Activated CD8-positive, alpha-beta T cell treated with anti-CD3 and anti-CD28 coated beads for 36 hours (primary cell): ENCODE measurements around the gene BASP1. TPM values are rescaled to one million over a fixed set of nuclear protein-coding genes. Genes with fewer than 3 reads are reported as not detected.

Experiments used
- ATAC-seq: fragments of 200-7000 bp; cut with Tn5 transposase; one replicate; pipeline ENCODE4 v1.10.0; 2021; ENCODE audit warnings: mild to moderate bottlenecking, moderate library complexity
- CTCF ChIA-PET: fragments of 350-600 bp; sonication (Branson Sonifier 250); formaldehyde crosslinking; loops from one replicate; lab custom pipeline; 2021; ENCODE audit warnings: antibody characterized with exemption; lab: Charles Lee
- POLR2A ChIA-PET: fragments of 350-600 bp; sonication (Branson Sonifier 250); formaldehyde crosslinking; loops from one replicate; lab custom pipeline; 2021; ENCODE audit warnings: antibody characterized with exemption; lab: Charles Lee
- DNase-seq: peaks from one replicate; pipeline ENCODE4 v3.0.0-alpha.2; 2020
- H3K27ac Mint-ChIP-seq: one replicate; pipeline ENCODE4 v1.8.0; 2021; ENCODE audit warnings: mild to moderate bottlenecking, mixed read lengths
- H3K27me3 Mint-ChIP-seq: one replicate; pipeline ENCODE4 v1.8.0; 2021; ENCODE audit warnings: mixed read lengths
- H3K36me3 Mint-ChIP-seq: one replicate; pipeline ENCODE4 v1.8.0; 2021; ENCODE audit warnings: low read depth, mixed read lengths
- H3K4me1 Mint-ChIP-seq: one replicate; pipeline ENCODE4 v1.8.0; 2021; ENCODE audit warnings: low read depth, mixed read lengths
- H3K4me3 Mint-ChIP-seq: one replicate; pipeline ENCODE4 v1.8.0; 2021; ENCODE audit warnings: mild to moderate bottlenecking, moderate library complexity, mixed read lengths
- H3K9me3 Mint-ChIP-seq: one replicate; pipeline ENCODE4 v1.8.0; 2021; ENCODE audit warnings: mixed read lengths
- CTCF ChIP-seq: fragments of 200-600 bp; IDR thresholded peaks from one replicate; pipeline ENCODE4 v1.8.0; 2022; ENCODE audit warnings: antibody characterized with exemption, mild to moderate bottlenecking
- intact Hi-C: fragments of 100-400 bp; cut with micrococcal nuclease; formaldehyde crosslinking; loops from one replicate; pipeline ENCODE4 v1.10.0; 2022
- total RNA-seq, 2 experiments: library from RNA; stranded (reverse); gene quantifications; one replicate each; pipeline ENCODE4 v1.2.3, GENCODE V29; 2021

BASP1 gene
- total RNA-seq, 2 experiments from 2014 or later = 0.18 to 0.47 TPM

GRCh38 chr5:17325770-17326599 is 108.6 kb downstream of the BASP1 start:
- DNase-seq (no peak), ATAC-seq (no peak)
- ChIA-PET CTCF (no interaction called here), POLR2A (no interaction called here)
- Mint-ChIP-seq H3K4me3 (no peak overlapping the region), H3K36me3 (no peaks in the 10 kb centered on the region), H3K27ac (no peak overlapping the region), H3K4me1 (no peaks in the 10 kb centered on the region), H3K27me3 (no peaks in the 10 kb centered on the region), H3K9me3 (peaks cover 1% of the 10 kb centered on the region)
- TF ChIP-seq CTCF = no peak
- intact Hi-C loops = no loop called here
